ENCODE measurements around the gene IL17RE. TPM values are rescaled to one million over a fixed set of nuclear protein-coding genes. Genes with fewer than 3 reads are reported as not detected.
A peak's percentile ranks its signal among the peaks of the same experiment; 100 is the strongest.

IL17RE gene
- polyA plus RNA-seq, 3 donors: 0.27 TPM; not detected in 2

- Histone ChIP-seq H2AFZ (ENCODE audit: insufficient read depth, low read depth, low read length, poor library complexity, severe bottlenecking) (no peak overlapping the region), H3K4me2 (replicated peaks; ENCODE audit: extremely low read depth, low read length, poor library complexity, severe bottlenecking) (no peak overlapping the region), H3K27me3 (ENCODE audit: control insufficient read depth in 2 of 2, insufficient read depth in 2 of 2, low read length in 2 of 2) (no peaks in the 10 kb centered on the region), H4K20me1 (ENCODE audit: insufficient read depth, low read length) (no peaks in the 10 kb centered on the region), H3K79me2 (ENCODE audit: insufficient read depth, low read length) (no peaks in the 10 kb centered on the region), H3K9me3 (replicated peaks in 1 of 2; ENCODE audit: control insufficient read depth in 1 of 2, insufficient read depth in 1 of 2, low read length in 2 of 2) (no peaks in the 10 kb centered on the region), H3K4me3 (replicated peaks in 1 of 3; ENCODE audit: low read depth in 2 of 3, low read length in 3 of 3) (no peak overlapping the region), H3K4me1 (ENCODE audit: control insufficient read depth in 1 of 2, insufficient read depth in 2 of 2, low read length in 2 of 2) (no peaks in the 10 kb centered on the region), H3K27ac (ENCODE audit: low read depth in 1 of 2, low read length in 2 of 2) (no peak overlapping the region), H3K36me3 (replicated peaks in 1 of 2; ENCODE audit: control insufficient read depth in 1 of 2, insufficient read depth in 2 of 2, low read length in 2 of 2) (peaks cover 61 to 94% of the 10 kb centered on the region in 2 donors), H3K9ac (ENCODE audit: insufficient read depth, low read length, poor library complexity, severe bottlenecking) (no peak overlapping the region)
- peak overlapping the region in 3 of 7 donors; percentile 51 to 58 (median 57) for H3K27ac Mint-ChIP-seq
- peaks cover 74 to 88% of the 10 kb centered on the region in 2 donors for H3K36me3 Mint-ChIP-seq
- WGBS (ENCODE audit: insufficient coverage): 100% methylated on average over 4 of the region's 6 CpGs
- TF ChIP-seq CTCF (IDR thresholded peaks at IDR 0.05): no peak
- peaks cover 0 to 2% (median 0%) of the 10 kb centered on the region in 3 donors for H3K27me3 Mint-ChIP-seq (ENCODE audit: low read depth in 3 of 3)
- no peaks in the 10 kb centered on the region for H3K4me1 Mint-ChIP-seq
- peaks cover 0 to 2% (median 0%) of the 10 kb centered on the region in 7 donors for H3K9me3 Mint-ChIP-seq
- intact Hi-C loops (cut with micrococcal nuclease): no loop called here
- no peak overlapping the region for H3K4me3 Mint-ChIP-seq
- no peak for DNase-seq
Measured at GRCh38 chr3:9965200-9965875, 62.7 kb downstream of the IL17RE start.

Small RNA genes lying within 50 kb of the gene (small RNA-seq; reads per million reads assigned to genes)
- not detected for gene RNU6-882P (ENCODE audit: insufficient read length, low read depth)

Other genes starting within 250 kb of the IL17RE start
- under 1 TPM in 2 of 3 donors, not detected in 1; 0.51 to 0.55 TPM for gene CPNE9, start 199.0 kb upstream of the IL17RE start, polyA plus RNA-seq
- 10 to 100 TPM in 2 of 3 donors, 1 to 10 TPM in 1; 5.1 to 22.5 (median 10.4) TPM for gene BRPF1, start 171.1 kb upstream of the IL17RE start, polyA plus RNA-seq
- gene OGG1, start 152.9 kb upstream of the IL17RE start, polyA plus RNA-seq: 10 to 100 TPM; 17.4 to 21.9 (median 20.5) TPM
- 100 to 1,000 TPM; 106 to 137 (median 118) TPM for gene CAMK1, start 132.9 kb upstream of the IL17RE start, polyA plus RNA-seq
- 10 to 100 TPM; 36.1 to 47.2 (median 46.9) TPM for gene TADA3, start 110.4 kb upstream of the IL17RE start, polyA plus RNA-seq
- gene ARPC4, start 109.8 kb upstream of the IL17RE start, polyA plus RNA-seq: 100 to 1,000 TPM; 211 to 390 (median 389) TPM
- gene TTLL3, start 92.6 kb upstream of the IL17RE start, polyA plus RNA-seq: 100 to 1,000 TPM in 1 of 3 donors, 1 to 10 TPM in 2; 1.1 to 196 (median 1.8) TPM
- gene RPUSD3, start 58.8 kb upstream of the IL17RE start, polyA plus RNA-seq: 10 to 100 TPM; 42.6 to 51.5 (median 43.4) TPM
- under 1 TPM in 1 of 3 donors, not detected in 2; 0.08 TPM for gene CIDEC, start 22.6 kb upstream of the IL17RE start, polyA plus RNA-seq
- gene JAGN1, start 12.2 kb upstream of the IL17RE start, polyA plus RNA-seq: 10 to 100 TPM; 17.3 to 56.3 (median 49.8) TPM
- gene IL17RC, start 14.2 kb downstream of the IL17RE start, polyA plus RNA-seq: 10 to 100 TPM in 1 of 3 donors, 1 to 10 TPM in 2; 8.3 to 17.9 (median 9.3) TPM
- gene CRELD1, start 31.0 kb downstream of the IL17RE start, polyA plus RNA-seq: 10 to 100 TPM; 16.1 to 23.4 (median 19.2) TPM
- gene PRRT3, start 49.6 kb downstream of the IL17RE start, polyA plus RNA-seq: under 1 TPM; 0.11 to 0.57 (median 0.31) TPM
- 100 to 1,000 TPM in 2 of 3 donors, 10 to 100 TPM in 1; 99.9 to 111 (median 105) TPM for gene EMC3, start 84.0 kb downstream of the IL17RE start, polyA plus RNA-seq
- gene FANCD2, start 123.6 kb downstream of the IL17RE start, polyA plus RNA-seq: 10 to 100 TPM in 1 of 3 donors, 1 to 10 TPM in 2; 1.3 to 11.6 (median 2.4) TPM
- gene FANCD2OS, start 205.4 kb downstream of the IL17RE start, polyA plus RNA-seq: not detected
- gene BRK1, start 212.8 kb downstream of the IL17RE start, polyA plus RNA-seq: 100 to 1,000 TPM; 144 to 318 (median 295) TPM
- gene VHL, start 238.9 kb downstream of the IL17RE start, polyA plus RNA-seq: 10 to 100 TPM in 2 of 3 donors, 1 to 10 TPM in 1; 9.6 to 15.8 (median 15.3) TPM